NT2/D1 (cell line): ENCODE measurements around the gene ZIC2.
"Not testable (repeated sequence)": the region's sequence is repeated elsewhere in the genome, so short reads cannot be mapped to it uniquely, and the experiment has no call there.

ENCODE experiments used
- DNase-seq: peaks from one replicate; pipeline ENCODE4 v3.0.0-alpha.2; 2011; ENCODE audit warnings: low read depth, low spot score
- H3K27me3 ChIP-seq: 2 replicates; pipeline ENCODE4 v1.6.0; 2011; ENCODE audit warnings: mild to moderate bottlenecking; ENCODE audit not compliant: insufficient read length, insufficient read depth
- H3K36me3 ChIP-seq: 2 replicates; pipeline ENCODE4 v1.6.1; 2011; ENCODE audit warnings: mild to moderate bottlenecking, low read length, mixed read lengths; ENCODE audit not compliant: insufficient read depth, insufficient read length
- H3K4me1 ChIP-seq: 2 replicates; pipeline ENCODE4 v1.5.1; 2011; ENCODE audit not compliant: insufficient read depth, insufficient read length
- H3K4me3 ChIP-seq: 2 replicates; pipeline ENCODE4 v1.5.1; 2011; ENCODE audit warnings: low read depth; ENCODE audit not compliant: insufficient read length
- H3K9ac ChIP-seq: 2 replicates; pipeline ENCODE4 v1.6.0; 2011; ENCODE audit warnings: low read depth; ENCODE audit not compliant: insufficient read length
- H3K9me3 ChIP-seq: 2 replicates; pipeline ENCODE4 v1.5.1; 2011; ENCODE audit warnings: mild to moderate bottlenecking, low read length; ENCODE audit not compliant: insufficient read depth
- SUZ12 ChIP-seq: IDR thresholded peaks from 2 replicates; pipeline ENCODE4 v1.6.1; 2011; ENCODE audit not compliant: insufficient read length, insufficient read depth; ENCODE audit errors: extremely low read depth
- YY1 ChIP-seq: IDR thresholded peaks from 2 replicates; pipeline ENCODE4 v1.6.1; 2011; ENCODE audit not compliant: insufficient read length, insufficient read depth
- ZNF274 ChIP-seq: IDR thresholded peaks from 2 replicates; pipeline ENCODE4 v1.6.1; 2011; ENCODE audit warnings: mild to moderate bottlenecking, low read depth, low read length

ZIC2 gene

DNA sequence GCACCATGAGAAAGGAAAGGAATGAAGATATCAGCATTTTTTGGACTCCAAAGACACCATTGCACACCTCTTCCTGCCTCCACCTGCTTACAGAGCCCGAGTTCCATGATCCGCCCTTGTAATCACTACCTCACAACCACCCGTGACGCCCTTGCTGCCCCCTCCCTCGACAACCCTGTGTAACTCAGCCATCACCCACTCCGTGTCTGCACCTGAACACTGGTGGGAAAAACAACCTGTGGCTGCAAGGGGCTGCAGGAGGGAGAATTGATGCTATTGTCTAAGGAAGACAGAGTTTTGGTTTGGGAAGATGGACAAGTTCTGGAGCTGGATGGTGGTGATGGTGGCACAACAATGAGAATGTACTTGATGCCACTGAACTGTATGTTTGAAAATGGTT lies 37.0 kb upstream of the ZIC2 start:
- Histone ChIP-seq H3K27me3 (no peaks in the 10 kb centered on the region), H3K9me3 (no peaks in the 10 kb centered on the region), H3K9ac (no peak overlapping the region), H3K36me3 (no peaks in the 10 kb centered on the region), H3K4me1 (peaks cover 2% of the 10 kb centered on the region), H3K4me3 (no peak overlapping the region)
- no peak for DNase-seq
- TF ChIP-seq SUZ12, result no peak
- no peak for TF ChIP-seq ZNF274
- TF ChIP-seq YY1, result no peak

DNA sequence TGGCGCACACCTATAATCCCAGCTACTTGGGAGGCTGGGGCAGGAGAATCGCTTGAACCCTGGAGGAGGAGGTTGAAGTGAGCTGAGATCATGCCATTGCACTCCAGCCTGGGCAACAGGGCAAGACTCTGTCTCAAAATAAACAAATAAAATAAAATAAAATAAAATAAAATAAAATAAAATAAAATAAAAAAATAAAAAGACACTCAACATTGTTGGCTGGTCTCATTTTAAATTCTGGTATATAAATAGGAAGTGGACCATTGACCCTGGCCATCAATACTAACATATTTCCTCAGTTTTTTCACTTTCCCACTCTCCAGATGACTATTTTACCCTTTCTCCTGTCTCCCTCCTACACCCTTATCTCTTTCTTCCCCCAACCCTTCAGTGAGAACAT lies 36.1 kb upstream of the ZIC2 start:
- H3K9ac ChIP-seq, DNase-seq, H3K36me3 ChIP-seq, H3K4me1 ChIP-seq, H3K9me3 ChIP-seq, H3K4me3 ChIP-seq, H3K27me3 ChIP-seq: not testable (repeated sequence)

DNA sequence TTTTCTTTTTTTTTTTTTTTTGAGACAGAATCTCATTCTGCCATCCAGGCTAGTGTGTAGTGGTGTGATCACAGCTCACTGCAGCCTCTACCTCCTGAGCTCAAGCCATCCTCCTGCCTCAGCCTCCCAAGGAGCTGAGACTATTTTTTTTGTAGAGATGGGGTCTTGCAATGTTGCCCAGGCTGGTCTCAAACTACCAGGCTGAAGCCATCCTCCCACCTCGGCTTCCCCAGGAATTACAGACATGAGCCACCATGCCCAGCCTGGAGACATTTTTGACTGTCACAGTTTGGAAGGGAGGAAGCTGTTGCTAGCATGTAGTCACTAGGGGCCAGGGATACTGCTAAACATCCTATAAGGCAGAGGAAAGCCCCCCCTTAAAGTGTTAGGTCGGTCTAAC lies 33.9 kb upstream of the ZIC2 start:
- Histone ChIP-seq H3K27me3 (no peaks in the 10 kb centered on the region), H3K36me3 (no peaks in the 10 kb centered on the region), H3K4me1 (no peaks in the 10 kb centered on the region), H3K9ac (no peak overlapping the region), H3K9me3 (no peaks in the 10 kb centered on the region), H3K4me3 (no peak overlapping the region)
- TF ChIP-seq SUZ12 (no peak), ZNF274 (no peak), YY1 (no peak)
- no peak for DNase-seq

DNA sequence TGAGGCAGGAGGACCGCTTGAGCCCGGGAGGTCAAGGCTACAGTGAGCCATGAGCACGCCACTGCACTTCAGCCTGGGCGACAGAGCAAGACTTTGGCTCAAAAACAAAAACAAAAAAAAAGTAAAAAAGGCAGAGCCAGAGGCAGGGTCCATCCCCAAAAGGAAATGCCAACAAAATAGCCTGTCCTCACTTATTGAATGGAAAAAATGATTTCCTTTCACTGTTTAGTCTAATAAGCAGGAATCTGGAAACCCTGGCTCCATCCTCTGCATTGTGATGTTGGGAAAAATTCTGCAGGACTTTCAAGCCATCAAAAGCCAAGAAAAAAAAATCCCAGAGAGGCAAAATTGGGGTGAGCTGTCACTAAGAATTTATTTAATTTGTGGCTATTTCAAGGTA lies 33.2 kb upstream of the ZIC2 start:
- TF ChIP-seq ZNF274, result no peak
- no peak for TF ChIP-seq YY1
- H3K36me3 ChIP-seq, result no peaks in the 10 kb centered on the region
- no peak for DNase-seq
- no peak overlapping the region for H3K9ac ChIP-seq
- H3K9me3 ChIP-seq, result no peaks in the 10 kb centered on the region
- no peak overlapping the region for H3K4me3 ChIP-seq
- H3K4me1 ChIP-seq, result no peaks in the 10 kb centered on the region
- peaks cover 7% of the 10 kb centered on the region for H3K27me3 ChIP-seq

DNA sequence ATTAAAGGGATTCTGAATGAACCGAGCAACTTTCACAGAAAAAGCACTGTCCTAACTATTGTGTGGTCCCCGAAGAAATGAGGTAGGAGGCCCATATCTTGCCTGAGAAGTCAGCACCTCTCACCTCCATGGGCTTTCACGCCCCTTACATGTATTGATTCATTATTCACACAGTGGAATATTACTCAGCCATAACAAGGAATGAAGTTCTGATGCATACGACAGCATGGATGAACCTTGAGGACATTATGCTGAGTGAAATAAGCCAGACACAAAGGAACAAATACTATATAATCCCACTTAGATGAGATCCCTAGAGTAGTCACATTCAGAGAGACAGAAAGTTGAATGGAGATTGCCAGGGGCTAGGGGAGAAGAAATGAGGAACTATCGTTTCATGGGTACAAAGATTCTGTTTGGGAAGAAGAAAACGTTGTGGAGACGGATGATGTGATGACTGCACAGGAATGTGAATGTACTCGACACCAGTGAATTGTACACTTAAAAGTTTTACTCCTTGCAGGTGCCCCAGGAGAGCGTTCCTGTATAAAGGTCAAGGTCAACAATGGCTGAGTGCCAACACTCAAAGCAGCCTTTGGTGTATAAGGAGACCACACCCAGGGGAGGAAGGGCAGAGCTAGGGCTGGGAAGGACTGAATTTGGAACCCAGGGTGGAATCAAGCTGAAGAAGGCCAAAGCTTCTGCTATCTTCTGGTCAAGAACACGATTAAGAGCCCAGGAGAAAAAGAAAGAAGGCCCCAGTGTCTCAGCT lies 32.5 kb upstream of the ZIC2 start:
- no peaks in the 10 kb centered on the region for H3K4me1 ChIP-seq
- no peaks in the 10 kb centered on the region for H3K36me3 ChIP-seq
- TF ChIP-seq ZNF274, result no peak
- TF ChIP-seq YY1, result no peak
- TF ChIP-seq SUZ12, result no peak
- H3K9me3 ChIP-seq, result no peaks in the 10 kb centered on the region
- H3K9ac ChIP-seq, result no peak overlapping the region
- DNase-seq, result no peak
- peaks cover 13% of the 10 kb centered on the region for H3K27me3 ChIP-seq
- H3K4me3 ChIP-seq, result no peak overlapping the region

DNA sequence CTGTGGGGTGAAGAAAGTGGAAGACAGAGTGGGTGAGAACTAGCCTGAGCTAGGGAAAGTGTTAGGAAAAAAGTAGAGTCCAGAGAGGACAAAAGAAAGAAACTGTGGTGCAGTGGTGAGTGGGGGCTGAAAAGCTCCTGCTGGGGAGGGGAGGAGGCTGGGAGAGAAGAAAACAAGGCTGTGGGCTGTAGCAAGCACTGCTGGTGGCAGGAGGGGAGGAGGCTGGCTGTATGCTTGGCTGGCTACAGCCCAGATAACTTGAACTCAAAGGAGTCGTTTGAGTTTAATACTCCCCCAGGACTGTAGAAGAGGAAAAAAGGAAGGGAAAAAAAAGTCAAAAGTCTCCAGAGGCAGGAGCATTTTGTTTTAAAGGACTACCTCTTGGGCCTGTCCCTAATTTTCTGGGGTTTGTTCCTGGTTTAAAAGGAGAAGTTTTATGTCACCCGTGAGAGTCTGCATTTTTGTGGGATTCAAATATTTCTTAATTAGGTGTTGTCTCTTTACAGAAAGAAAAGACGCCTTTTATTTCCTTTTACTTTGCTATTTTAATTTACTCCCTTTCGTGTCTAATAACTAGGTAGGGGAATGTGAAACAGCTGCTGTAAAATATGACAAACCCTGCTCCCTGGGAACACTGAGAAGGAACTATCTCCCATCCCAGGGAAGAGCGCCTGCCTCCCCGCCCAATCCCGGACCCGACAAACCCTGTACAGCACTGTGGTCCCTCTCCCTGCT lies 31.7 kb upstream of the ZIC2 start:
- Histone ChIP-seq H3K27me3 (peaks cover 20% of the 10 kb centered on the region), H3K4me3 (no peak overlapping the region), H3K9me3 (no peaks in the 10 kb centered on the region), H3K9ac (no peak overlapping the region), H3K36me3 (no peaks in the 10 kb centered on the region), H3K4me1 (no peaks in the 10 kb centered on the region)
- TF ChIP-seq SUZ12 (no peak), YY1 (no peak), ZNF274 (no peak)
- no peak for DNase-seq

DNA sequence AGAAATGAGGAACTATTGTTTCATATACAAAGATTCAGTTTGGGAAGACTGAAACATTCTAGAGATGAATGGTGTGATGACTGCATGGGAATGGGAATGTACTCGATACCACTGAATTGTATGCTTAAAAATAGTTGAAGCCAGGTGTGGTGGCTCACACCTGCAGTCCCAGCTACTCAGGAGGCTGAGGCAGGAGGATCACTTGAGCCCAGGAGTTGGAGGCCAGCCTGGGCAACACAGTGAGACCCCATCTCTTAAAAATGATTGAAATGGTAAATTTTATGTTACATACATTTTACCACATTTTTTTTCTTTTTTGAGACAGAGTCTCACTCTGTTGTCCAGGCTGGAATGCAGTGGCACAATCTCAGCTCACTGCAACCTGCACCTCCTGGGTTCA lies 29.9 kb upstream of the ZIC2 start:
- not testable (repeated sequence) for H3K9me3 ChIP-seq
- H3K27me3 ChIP-seq, result peaks cover 38% of the 10 kb centered on the region

More for the DNA sequence above, 29.9 kb upstream of the ZIC2 start:
- not testable (repeated sequence) for H3K4me3 ChIP-seq, H3K9ac ChIP-seq, H3K4me1 ChIP-seq, DNase-seq, H3K36me3 ChIP-seq
